GM20000 (cell line): ENCODE results near the gene PPT2.

Experiments
- DNase-seq: peaks from one replicate; pipeline ENCODE4 v3.0.0; 2012; ENCODE audit warnings: low spot score
- CTCF ChIP-seq: IDR thresholded peaks from 2 replicates; pipeline ENCODE4 v1.5.1; 2012; ENCODE audit warnings: mild to moderate bottlenecking, control low read depth; ENCODE audit errors: extremely low read depth, missing control alignments

PPT2 gene

DNA sequence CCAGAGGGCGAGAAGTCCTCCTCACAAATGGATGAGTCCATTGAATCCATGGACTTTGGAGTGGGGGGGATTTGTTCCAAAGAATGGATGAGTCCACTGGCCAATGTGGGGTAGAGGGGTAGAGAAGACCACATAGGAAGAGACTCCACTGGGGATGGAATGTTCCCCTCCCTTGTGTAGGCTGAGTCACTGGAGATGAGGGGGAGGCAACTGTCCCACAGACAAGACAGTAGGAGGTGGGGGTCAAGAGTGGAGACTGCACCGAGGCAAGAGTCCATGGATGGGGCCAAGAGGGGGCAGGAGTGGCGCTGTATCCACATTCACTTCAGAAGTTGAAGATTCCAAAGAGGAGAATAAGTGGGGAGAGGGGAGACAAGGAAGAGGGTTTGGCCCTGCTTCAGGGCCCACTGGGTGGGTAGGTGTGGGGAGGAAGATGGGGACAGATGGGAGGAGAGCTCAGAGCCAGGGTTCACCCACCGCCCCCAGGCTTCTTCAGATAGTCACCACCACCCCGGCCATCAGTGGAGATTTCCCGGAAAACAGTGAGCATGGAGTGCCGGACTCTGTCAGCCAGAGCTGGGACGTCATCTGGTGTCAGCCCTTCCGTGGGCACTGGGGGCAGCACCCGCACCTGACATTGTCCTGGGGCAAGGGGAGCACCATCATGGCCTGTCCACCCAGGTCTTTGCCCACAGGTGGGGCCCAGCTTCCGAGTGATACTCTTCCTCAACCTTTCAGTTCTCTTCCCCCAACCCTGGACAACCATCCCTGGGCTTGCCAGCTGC, 15.1 kb downstream of the PPT2 start:
- TF ChIP-seq CTCF = no peak
- no peak for DNase-seq

DNA sequence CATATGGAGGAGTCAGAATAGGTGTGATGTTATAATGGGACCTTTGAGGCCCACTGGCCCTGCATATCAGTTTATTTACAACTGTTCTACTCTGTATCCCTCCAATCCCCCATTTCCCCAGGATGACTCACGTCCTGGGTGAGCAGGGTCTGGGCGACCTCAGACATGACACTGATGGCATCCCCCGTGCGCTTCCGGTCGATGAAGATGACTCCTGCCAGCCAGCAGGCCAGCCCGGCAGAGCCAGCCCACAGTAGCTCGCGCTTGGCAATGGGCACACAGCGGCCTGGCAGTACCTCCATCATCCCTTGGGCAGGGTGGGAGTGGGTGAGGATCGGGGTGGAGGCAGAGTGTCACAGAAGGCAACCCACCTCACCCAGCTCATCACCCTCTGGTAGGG, 16.4 kb downstream of the PPT2 start:
- DNase-seq = no peak
- no peak for TF ChIP-seq CTCF

DNA sequence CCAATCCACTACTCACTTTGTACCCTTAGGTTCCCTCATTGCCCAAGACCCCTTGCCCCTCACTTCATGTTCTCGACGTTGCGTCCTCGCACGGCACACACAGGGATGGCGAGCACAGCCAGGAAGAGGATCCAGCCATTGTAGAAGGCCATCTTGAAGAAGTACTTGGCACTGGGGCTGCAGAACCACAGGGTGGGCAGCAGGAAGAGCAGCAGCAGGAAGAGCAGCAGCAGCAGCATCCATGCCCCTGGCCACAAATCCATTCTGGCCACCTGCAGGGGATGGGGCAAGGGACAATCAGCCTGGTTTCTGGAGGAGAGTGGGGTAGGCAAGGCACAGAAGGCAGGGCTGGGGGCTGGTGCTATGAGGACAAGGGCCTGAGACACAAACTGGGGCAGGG, 17.3 kb downstream of the PPT2 start:
- no peak for TF ChIP-seq CTCF
- no peak for DNase-seq

DNA sequence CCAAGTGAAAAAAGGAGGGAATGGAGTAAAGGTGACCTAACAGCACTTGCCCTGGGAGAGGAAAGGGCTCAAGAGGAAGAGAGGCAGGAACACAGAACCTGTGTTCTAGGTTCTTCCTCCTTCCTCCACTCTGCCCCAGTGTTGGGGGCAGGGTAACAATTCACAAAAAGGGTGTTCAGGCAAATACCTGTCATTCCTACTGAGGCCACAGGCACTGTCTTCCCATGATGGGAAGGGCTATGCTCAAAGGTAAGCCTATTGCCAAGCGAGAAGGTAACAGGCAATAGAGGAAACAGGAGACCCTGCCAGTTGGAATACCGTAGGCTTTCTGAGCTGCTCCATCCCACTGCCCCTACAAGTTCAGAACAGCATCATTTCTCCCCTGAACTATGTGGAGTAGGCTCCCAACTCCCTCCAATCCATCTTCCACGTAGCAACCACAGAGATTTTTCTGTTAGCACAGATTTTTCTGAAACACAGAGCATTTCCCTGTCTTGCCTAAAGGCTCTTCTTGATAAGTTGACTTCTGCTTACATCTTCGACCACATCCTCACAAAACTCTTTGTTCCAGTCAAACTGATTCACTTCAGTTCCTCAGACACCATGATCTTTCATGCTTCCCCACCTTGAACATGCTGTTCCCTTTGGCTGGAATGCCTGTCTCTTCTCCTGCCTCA, 19.2 kb downstream of the PPT2 start:
- no peak for TF ChIP-seq CTCF
- no peak for DNase-seq

DNA sequence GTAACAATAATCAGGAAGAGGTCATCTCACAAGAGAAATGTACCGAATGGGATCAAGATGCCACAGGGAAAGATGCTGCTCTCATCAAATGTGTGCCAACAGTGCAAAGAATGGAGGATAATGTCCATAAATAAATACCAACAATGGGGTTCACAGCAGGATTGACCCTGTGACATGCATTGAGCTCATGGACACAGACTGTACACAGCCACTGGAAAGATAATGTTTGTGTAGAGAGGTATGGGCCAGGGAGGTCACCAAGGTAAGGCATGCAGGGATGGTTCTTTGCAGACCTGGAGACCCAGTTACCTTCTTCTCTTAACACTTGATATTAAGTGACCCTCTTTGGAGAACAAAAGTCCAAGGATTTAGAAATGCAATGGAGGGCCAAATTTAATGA, 20.5 kb downstream of the PPT2 start:
- no peak for TF ChIP-seq CTCF
- DNase-seq = no peak

- no peak for DNase-seq
- no peak for TF ChIP-seq CTCF
Measured at GRCh38 chr6:32175322-32175710, 21.4 kb downstream of the PPT2 start.

DNA sequence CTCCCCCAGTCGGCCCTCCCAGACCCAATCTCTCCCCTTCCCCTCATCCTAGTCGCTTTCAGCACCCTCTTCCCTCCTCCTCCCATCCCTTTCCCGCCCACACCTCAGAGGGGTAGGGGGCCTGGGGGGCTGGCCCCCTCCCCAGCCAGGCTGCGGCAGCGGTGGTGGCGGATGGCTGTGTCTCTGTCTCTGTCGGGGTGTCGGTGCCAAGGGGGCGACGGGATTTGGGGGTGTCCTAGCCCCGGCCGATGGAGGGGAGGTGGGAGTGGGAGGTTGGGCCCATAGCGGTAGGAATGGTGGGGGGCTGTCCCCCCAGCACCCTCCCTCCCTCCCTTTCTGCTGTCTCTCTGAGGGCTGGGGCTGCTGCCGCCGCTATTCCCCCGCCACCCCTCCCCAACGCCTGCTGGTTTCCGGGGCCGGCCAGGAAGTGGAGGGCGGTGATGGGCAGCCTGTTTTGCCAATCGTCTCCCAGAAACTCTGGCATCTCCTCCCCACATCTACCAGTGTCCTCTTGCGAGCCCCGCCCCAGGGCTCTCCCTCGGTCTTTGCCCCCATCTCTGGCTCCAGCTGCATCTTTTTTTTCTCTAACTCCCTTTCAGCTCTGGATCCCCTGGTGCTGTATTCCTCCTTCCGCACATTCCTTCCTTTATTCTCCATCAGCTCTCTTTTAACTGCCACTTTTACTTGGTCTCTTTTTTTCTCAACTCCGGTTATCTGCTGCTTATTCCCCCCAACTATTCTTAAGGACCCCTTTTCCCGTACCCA, 22.0 kb downstream of the PPT2 start, which contains the start of gene AGPAT1:
TSS of gene AGPAT1 (minus strand) at position 374 of the 765 bp plus-strand sequence. CDS start 4,588 bp downstream, outside the sequence.
- peak; percentile 98 for DNase-seq
- TF ChIP-seq CTCF = no peak
